ENCODE results near the gene IRF8.
"Not testable (repeated sequence)": the region's sequence is repeated elsewhere in the genome, so short reads cannot be mapped to it uniquely, and the experiment has no call there.

IRF8 gene

GRCh38 chr16:85901110-85901509 is 2.1 kb downstream of the IRF8 start:
- no peak for TF ChIP-seq CTCF (conservative IDR thresholded peaks at IDR 0.05; ENCODE audit: low read depth)
- DNase-seq (ENCODE audit: low spot score) = no peak
- H3K27ac ChIP-seq = no peak overlapping the region
- POLR2A ChIA-PET (ENCODE audit: low non-redundant PET) = no interaction called here
- CTCF ChIA-PET = no interaction called here

GRCh38 chr16:85901773-85902365 is 2.9 kb downstream of the IRF8 start:
- no peak overlapping the region for H3K27ac ChIP-seq
- ChIA-PET POLR2A (ENCODE audit: low non-redundant PET) (no interaction called here), CTCF (no interaction called here)
- no peak for TF ChIP-seq CTCF (conservative IDR thresholded peaks at IDR 0.05; ENCODE audit: low read depth)
- DNase-seq (ENCODE audit: low spot score) = no peak

- ChIA-PET CTCF (interaction anchor here (0.5 kb wide), 1 partner anchor 21 kb away, joined by 3 read pairs; no protein-coding TSS in a partner anchor), POLR2A (ENCODE audit: low non-redundant PET) (interaction anchor here (0.8 kb wide), 1 partner anchor 60 kb away, joined by 3 read pairs; no protein-coding TSS in a partner anchor)
- H3K27ac ChIP-seq = no peak overlapping the region
- no peak for DNase-seq (ENCODE audit: low spot score)
- TF ChIP-seq CTCF (conservative IDR thresholded peaks at IDR 0.05; ENCODE audit: low read depth) = no peak
Measured at GRCh38 chr16:85902366-85903155, 3.6 kb downstream of the IRF8 start.

GRCh38 chr16:85903559-85903958 is 4.6 kb downstream of the IRF8 start:
- DNase-seq (ENCODE audit: low spot score) = no peak
- ChIA-PET CTCF (no interaction called here), POLR2A (ENCODE audit: low non-redundant PET) (interaction anchor here (0.8 kb wide), 1 partner anchor 59 kb away, joined by 3 read pairs; no protein-coding TSS in a partner anchor)
- no peak for TF ChIP-seq CTCF (conservative IDR thresholded peaks at IDR 0.05; ENCODE audit: low read depth)
- H3K27ac ChIP-seq = no peak overlapping the region

GRCh38 chr16:85905110-85906095 is 6.4 kb downstream of the IRF8 start:
- ChIA-PET CTCF (interaction anchor here (0.6 kb wide), 1 partner anchor 82 kb away, joined by 4 read pairs; no protein-coding TSS in a partner anchor), POLR2A (ENCODE audit: low non-redundant PET) (no interaction called here)
- TF ChIP-seq CTCF (conservative IDR thresholded peaks at IDR 0.05; ENCODE audit: low read depth) = no peak
- DNase-seq (ENCODE audit: low spot score) = no peak
- no peak overlapping the region for H3K27ac ChIP-seq

GRCh38 chr16:85906349-85906748 is 7.4 kb downstream of the IRF8 start:
- no peak for DNase-seq (ENCODE audit: low spot score)
- no peak overlapping the region for H3K27ac ChIP-seq
- ChIA-PET POLR2A (ENCODE audit: low non-redundant PET) (no interaction called here), CTCF (interaction anchor here (0.6 kb wide), 1 partner anchor 83 kb away, joined by 4 read pairs; no protein-coding TSS in a partner anchor)
- TF ChIP-seq CTCF (conservative IDR thresholded peaks at IDR 0.05; ENCODE audit: low read depth) = no peak

GRCh38 chr16:85907231-85907630 is 8.3 kb downstream of the IRF8 start:
- H3K27ac ChIP-seq; DNase-seq (ENCODE audit: low spot score); POLR2A ChIA-PET (ENCODE audit: low non-redundant PET): not testable (repeated sequence)
- CTCF ChIA-PET = interaction anchor here (0.6 to 1.5 kb wide), 3 partner anchors 9 to 287 kb away, joined by 3 read pairs; no protein-coding TSS in a partner anchor
